HEK293 (cell line): ENCODE measurements around the gene OSBPL1A.

Source experiments
- BCL11B ChIP-seq: fragments of 450-650 bp; formaldehyde crosslinking; IDR thresholded peaks from 2 replicates; pipeline ENCODE4 v1.5.1; 2016; ENCODE audit warnings: low read depth, missing biosample characterization, missing genetic modification characterization
- GLI4 ChIP-seq: fragments of 450-650 bp; formaldehyde crosslinking; IDR thresholded peaks from 2 replicates; pipeline ENCODE4 v1.5.1; 2016; ENCODE audit warnings: missing biosample characterization, missing genetic modification characterization
- IKZF3 ChIP-seq: fragments of 450-650 bp; IDR thresholded peaks from 2 replicates; pipeline ENCODE4 v1.5.0; 2018; ENCODE audit warnings: missing biosample characterization, mild to moderate bottlenecking, missing genetic modification characterization, moderate library complexity
- KLF16 ChIP-seq: fragments of 450-650 bp; formaldehyde crosslinking; IDR thresholded peaks from 2 replicates; pipeline ENCODE4 v1.5.1; 2017; ENCODE audit warnings: missing biosample characterization, missing genetic modification characterization
- SP2 ChIP-seq: fragments of 450-650 bp; formaldehyde crosslinking; IDR thresholded peaks from 2 replicates; pipeline ENCODE4 v1.5.1; 2016; ENCODE audit warnings: missing biosample characterization, missing genetic modification characterization
- ZBTB17 ChIP-seq: fragments of 450-650 bp; formaldehyde crosslinking; IDR thresholded peaks from 2 replicates; pipeline ENCODE4 v1.5.1; 2016; ENCODE audit warnings: missing biosample characterization, missing genetic modification characterization
- ZBTB7A ChIP-seq: fragments of 450-650 bp; formaldehyde crosslinking; IDR thresholded peaks from 2 replicates; pipeline ENCODE4 v1.5.1; 2016; ENCODE audit warnings: low read depth, missing biosample characterization, missing genetic modification characterization
- ZEB2 ChIP-seq: fragments of 450-650 bp; formaldehyde crosslinking; IDR thresholded peaks from 2 replicates; pipeline ENCODE4 v1.5.1; 2016; ENCODE audit warnings: missing biosample characterization, missing genetic modification characterization
- ZFP37 ChIP-seq: fragments of 450-650 bp; formaldehyde crosslinking; IDR thresholded peaks from 2 replicates; pipeline ENCODE4 v1.5.1; 2016; ENCODE audit warnings: missing biosample characterization, missing genetic modification characterization
- ZIC2 ChIP-seq: fragments of 450-650 bp; formaldehyde crosslinking; IDR thresholded peaks from 2 replicates; pipeline ENCODE4 v1.5.1; 2016; ENCODE audit warnings: missing biosample characterization, missing genetic modification characterization
- ZNF10 ChIP-seq: fragments of 450-650 bp; formaldehyde crosslinking; IDR thresholded peaks from 2 replicates; pipeline ENCODE4 v1.5.1; 2017; ENCODE audit warnings: missing biosample characterization, missing genetic modification characterization
- ZNF112 ChIP-seq: fragments of 450-650 bp; formaldehyde crosslinking; IDR thresholded peaks from 2 replicates; pipeline ENCODE4 v1.5.0; 2017; ENCODE audit warnings: missing biosample characterization, missing genetic modification characterization
- ZNF138 ChIP-seq: fragments of 450-650 bp; formaldehyde crosslinking; IDR thresholded peaks from 2 replicates; pipeline ENCODE4 v1.5.1; 2016; ENCODE audit warnings: missing biosample characterization, missing genetic modification characterization, borderline replicate concordance
- ZNF174 ChIP-seq: fragments of 450-650 bp; formaldehyde crosslinking; IDR thresholded peaks from 2 replicates; pipeline ENCODE4 v1.5.0; 2017; ENCODE audit warnings: missing biosample characterization, mild to moderate bottlenecking, missing genetic modification characterization
- ZNF2 ChIP-seq: fragments of 450-650 bp; formaldehyde crosslinking; IDR thresholded peaks from 2 replicates; pipeline ENCODE4 v1.5.1; 2016; ENCODE audit warnings: missing biosample characterization, missing genetic modification characterization
- ZNF214 ChIP-seq: fragments of 450-650 bp; formaldehyde crosslinking; IDR thresholded peaks from 2 replicates; pipeline ENCODE4 v1.5.1; 2017; ENCODE audit warnings: missing biosample characterization, mild to moderate bottlenecking, missing genetic modification characterization, borderline replicate concordance
- ZNF223 ChIP-seq: fragments of 450-650 bp; formaldehyde crosslinking; IDR thresholded peaks from 2 replicates; pipeline ENCODE4 v1.5.1; 2016; ENCODE audit warnings: missing biosample characterization, missing genetic modification characterization
- ZNF274 ChIP-seq, 2 experiments: fragments of 200-500 bp in 1 of 2; fragments of 450-650 bp in 1 of 2; sonication (Bioruptor generic) in 1 of 2; formaldehyde crosslinking in 1 of 2; IDR thresholded peaks; 2 replicates each; pipeline versions ENCODE4 v1.5.1 to v1.6.1; 2014 to 2016; ENCODE audit warnings: borderline replicate concordance in 1 of 2, inconsistent platforms in 1 of 2, low read length in 1 of 2, missing biosample characterization in 1 of 2, missing genetic modification characterization in 1 of 2
- ZNF366 ChIP-seq: fragments of 450-650 bp; formaldehyde crosslinking; conservative IDR thresholded peaks from 2 replicates; pipeline ENCODE4 v1.5.1; 2016; ENCODE audit warnings: missing biosample characterization, missing genetic modification characterization
- ZNF404 ChIP-seq: fragments of 450-650 bp; formaldehyde crosslinking; IDR thresholded peaks from 2 replicates; pipeline ENCODE4 v1.5.1; 2017; ENCODE audit warnings: missing biosample characterization, missing genetic modification characterization
- ZNF473 ChIP-seq: fragments of 450-650 bp; formaldehyde crosslinking; IDR thresholded peaks from 2 replicates; pipeline ENCODE4 v1.5.1; 2017; ENCODE audit warnings: missing biosample characterization, missing genetic modification characterization
- ZNF560 ChIP-seq: fragments of 450-650 bp; formaldehyde crosslinking; IDR thresholded peaks from 2 replicates; pipeline ENCODE4 v1.5.1; 2017; ENCODE audit warnings: missing biosample characterization, missing genetic modification characterization, borderline replicate concordance
- ZNF600 ChIP-seq: fragments of 450-650 bp; formaldehyde crosslinking; IDR thresholded peaks from 2 replicates; pipeline ENCODE4 v1.5.1; 2016; ENCODE audit warnings: missing biosample characterization, missing genetic modification characterization
- ZNF610 ChIP-seq: fragments of 450-650 bp; formaldehyde crosslinking; IDR thresholded peaks from 2 replicates; pipeline ENCODE4 v1.5.1; 2016; ENCODE audit warnings: missing biosample characterization, missing genetic modification characterization, borderline replicate concordance
- ZNF660 ChIP-seq: fragments of 450-650 bp; IDR thresholded peaks from 2 replicates; pipeline ENCODE4 v1.5.1; 2018; ENCODE audit warnings: missing biosample characterization, mild to moderate bottlenecking, missing genetic modification characterization
- ZNF837 ChIP-seq: fragments of 450-650 bp; formaldehyde crosslinking; IDR thresholded peaks from 2 replicates; pipeline ENCODE4 v1.5.1; 2016; ENCODE audit warnings: missing biosample characterization, missing genetic modification characterization
- TF ChIP-seq, protein P1 (sequence below): fragments of 450-650 bp; formaldehyde crosslinking; IDR thresholded peaks from 2 replicates; pipeline ENCODE4 v1.5.1; 2017; ENCODE audit warnings: missing biosample characterization, missing genetic modification characterization
- TF ChIP-seq, protein P2 (sequence below): fragments of 450-650 bp; IDR thresholded peaks from 2 replicates; pipeline ENCODE4 v1.5.1; 2018; ENCODE audit warnings: missing biosample characterization, mild to moderate bottlenecking, missing genetic modification characterization
- TF ChIP-seq, protein P3 (sequence below): fragments of 450-650 bp; formaldehyde crosslinking; IDR thresholded peaks from 2 replicates; pipeline ENCODE4 v1.5.1; 2016; ENCODE audit warnings: missing biosample characterization, missing genetic modification characterization
- TF ChIP-seq, protein P4 (sequence below): fragments of 450-650 bp; formaldehyde crosslinking; IDR thresholded peaks from 2 replicates; pipeline ENCODE4 v1.5.1; 2016; ENCODE audit warnings: missing biosample characterization, missing genetic modification characterization
- TF ChIP-seq, protein P5 (sequence below): fragments of 450-650 bp; formaldehyde crosslinking; IDR thresholded peaks from 2 replicates; pipeline ENCODE4 v1.5.1; 2016; ENCODE audit warnings: missing biosample characterization, missing genetic modification characterization

Gene OSBPL1A

DNA sequence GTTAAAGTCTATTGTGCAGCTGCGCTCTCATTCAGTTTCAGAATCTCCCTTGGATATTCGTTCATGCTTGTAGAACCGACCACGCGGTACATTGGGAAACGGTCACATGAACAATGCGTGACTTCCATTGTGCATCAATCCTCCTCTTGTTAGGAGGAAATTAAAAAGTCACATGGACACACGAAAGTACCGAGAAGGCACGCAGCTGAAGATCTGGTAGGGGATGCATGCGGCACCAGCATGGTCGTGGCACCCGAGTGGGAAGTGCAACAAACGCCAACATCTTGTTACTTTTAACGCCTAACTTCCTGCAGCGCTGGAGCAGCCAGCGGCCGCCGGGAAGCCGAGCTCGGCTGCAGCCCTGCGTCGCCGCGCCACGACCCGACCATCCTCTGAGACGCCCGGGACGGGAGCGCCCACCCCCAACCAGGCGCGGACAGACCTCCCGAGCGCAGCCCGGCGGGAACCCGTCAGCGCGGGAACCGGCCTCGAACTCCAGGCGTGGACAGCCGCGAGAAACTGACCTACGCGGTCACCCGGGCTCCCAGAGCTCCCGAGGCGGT is 412 bp downstream of the OSBPL1A start (continued):
- TF ChIP-seq, protein P1, sequence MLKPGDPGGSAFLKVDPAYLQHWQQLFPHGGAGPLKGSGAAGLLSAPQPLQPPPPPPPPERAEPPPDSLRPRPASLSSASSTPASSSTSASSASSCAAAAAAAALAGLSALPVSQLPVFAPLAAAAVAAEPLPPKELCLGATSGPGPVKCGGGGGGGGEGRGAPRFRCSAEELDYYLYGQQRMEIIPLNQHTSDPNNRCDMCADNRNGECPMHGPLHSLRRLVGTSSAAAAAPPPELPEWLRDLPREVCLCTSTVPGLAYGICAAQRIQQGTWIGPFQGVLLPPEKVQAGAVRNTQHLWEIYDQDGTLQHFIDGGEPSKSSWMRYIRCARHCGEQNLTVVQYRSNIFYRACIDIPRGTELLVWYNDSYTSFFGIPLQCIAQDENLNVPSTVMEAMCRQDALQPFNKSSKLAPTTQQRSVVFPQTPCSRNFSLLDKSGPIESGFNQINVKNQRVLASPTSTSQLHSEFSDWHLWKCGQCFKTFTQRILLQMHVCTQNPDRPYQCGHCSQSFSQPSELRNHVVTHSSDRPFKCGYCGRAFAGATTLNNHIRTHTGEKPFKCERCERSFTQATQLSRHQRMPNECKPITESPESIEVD (tag by site-specific recombination): no peak
- TF ChIP-seq ZNF600 (tag by site-specific recombination) (peak; percentile 33; the same call in 1 of the 2 replicates), ZNF10 (tag by site-specific recombination) (no peak), ZNF404 (tag by site-specific recombination) (no peak), ZNF2 (tag by site-specific recombination) (0 out of 2 replicates have a peak, but pooled peaks have one; percentile 29), GLI4 (tag by site-specific recombination) (no peak), KLF16 (peak; percentile 16; the same call in 1 of the 2 replicates), ZBTB17 (tag by site-specific recombination) (peak; percentile 58; the same call in 1 of the 2 replicates), ZNF174 (tag by site-specific recombination) (no peak), BCL11B (tag by site-specific recombination) (no peak), ZNF473 (tag by site-specific recombination) (no peak), ZFP37 (tag by site-specific recombination) (no peak; the same call in 1 of the 2 replicates), ZEB2 (tag by site-specific recombination) (peak; percentile 49; the same call in 1 of the 2 replicates), ZNF366 (peak; percentile 32; the same call in 1 of the 2 replicates), ZNF223 (no peak), ZNF112 (tag by site-specific recombination) (no peak), SP2 (tag by site-specific recombination) (no peak), ZNF214 (tag by site-specific recombination) (no peak), ZNF837 (tag by site-specific recombination) (0 out of 2 replicates have a peak, but pooled peaks have one; percentile 9), ZBTB7A (tag by site-specific recombination) (no peak), ZIC2 (tag by site-specific recombination) (peak; percentile 78), ZNF138 (tag by site-specific recombination) (no peak), ZNF660 (tag by site-specific recombination) (peak; percentile 22), IKZF3 (peak; percentile 29; the same call in 1 of the 2 replicates), ZNF274 (IDR thresholded peaks at IDR 0.05; ENCODE audit: low read length) (no peak), ZNF274 (tag by site-specific recombination; IDR thresholded peaks at IDR 0.05; ENCODE audit: borderline replicate concordance) (no peak), ZNF560 (no peak), ZNF610 (0 out of 2 replicates have a peak, but pooled peaks have one; percentile 22)
- TF ChIP-seq, protein P2, sequence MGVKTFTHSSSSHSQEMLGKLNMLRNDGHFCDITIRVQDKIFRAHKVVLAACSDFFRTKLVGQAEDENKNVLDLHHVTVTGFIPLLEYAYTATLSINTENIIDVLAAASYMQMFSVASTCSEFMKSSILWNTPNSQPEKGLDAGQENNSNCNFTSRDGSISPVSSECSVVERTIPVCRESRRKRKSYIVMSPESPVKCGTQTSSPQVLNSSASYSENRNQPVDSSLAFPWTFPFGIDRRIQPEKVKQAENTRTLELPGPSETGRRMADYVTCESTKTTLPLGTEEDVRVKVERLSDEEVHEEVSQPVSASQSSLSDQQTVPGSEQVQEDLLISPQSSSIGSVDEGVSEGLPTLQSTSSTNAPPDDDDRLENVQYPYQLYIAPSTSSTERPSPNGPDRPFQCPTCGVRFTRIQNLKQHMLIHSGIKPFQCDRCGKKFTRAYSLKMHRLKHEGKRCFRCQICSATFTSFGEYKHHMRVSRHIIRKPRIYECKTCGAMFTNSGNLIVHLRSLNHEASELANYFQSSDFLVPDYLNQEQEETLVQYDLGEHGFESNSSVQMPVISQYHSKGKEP (tag by site-specific recombination): peak; percentile 77
- TF ChIP-seq, protein P3, sequence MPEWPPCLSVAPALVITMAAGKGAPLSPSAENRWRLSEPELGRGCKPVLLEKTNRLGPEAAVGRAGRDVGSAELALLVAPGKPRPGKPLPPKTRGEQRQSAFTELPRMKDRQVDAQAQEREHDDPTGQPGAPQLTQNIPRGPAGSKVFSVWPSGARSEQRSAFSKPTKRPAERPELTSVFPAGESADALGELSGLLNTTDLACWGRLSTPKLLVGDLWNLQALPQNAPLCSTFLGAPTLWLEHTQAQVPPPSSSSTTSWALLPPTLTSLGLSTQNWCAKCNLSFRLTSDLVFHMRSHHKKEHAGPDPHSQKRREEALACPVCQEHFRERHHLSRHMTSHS (tag by site-specific recombination): no peak
- TF ChIP-seq, protein P4, sequence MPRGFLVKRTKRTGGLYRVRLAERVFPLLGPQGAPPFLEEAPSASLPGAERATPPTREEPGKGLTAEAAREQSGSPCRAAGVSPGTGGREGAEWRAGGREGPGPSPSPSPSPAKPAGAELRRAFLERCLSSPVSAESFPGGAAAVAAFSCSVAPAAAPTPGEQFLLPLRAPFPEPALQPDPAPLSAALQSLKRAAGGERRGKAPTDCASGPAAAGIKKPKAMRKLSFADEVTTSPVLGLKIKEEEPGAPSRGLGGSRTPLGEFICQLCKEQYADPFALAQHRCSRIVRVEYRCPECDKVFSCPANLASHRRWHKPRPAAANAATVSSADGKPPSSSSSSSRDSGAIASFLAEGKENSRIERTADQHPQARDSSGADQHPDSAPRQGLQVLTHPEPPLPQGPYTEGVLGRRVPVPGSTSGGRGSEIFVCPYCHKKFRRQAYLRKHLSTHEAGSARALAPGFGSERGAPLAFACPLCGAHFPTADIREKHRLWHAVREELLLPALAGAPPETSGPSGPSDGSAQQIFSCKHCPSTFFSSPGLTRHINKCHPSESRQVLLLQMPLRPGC (tag by site-specific recombination): no peak
- TF ChIP-seq, protein P5, sequence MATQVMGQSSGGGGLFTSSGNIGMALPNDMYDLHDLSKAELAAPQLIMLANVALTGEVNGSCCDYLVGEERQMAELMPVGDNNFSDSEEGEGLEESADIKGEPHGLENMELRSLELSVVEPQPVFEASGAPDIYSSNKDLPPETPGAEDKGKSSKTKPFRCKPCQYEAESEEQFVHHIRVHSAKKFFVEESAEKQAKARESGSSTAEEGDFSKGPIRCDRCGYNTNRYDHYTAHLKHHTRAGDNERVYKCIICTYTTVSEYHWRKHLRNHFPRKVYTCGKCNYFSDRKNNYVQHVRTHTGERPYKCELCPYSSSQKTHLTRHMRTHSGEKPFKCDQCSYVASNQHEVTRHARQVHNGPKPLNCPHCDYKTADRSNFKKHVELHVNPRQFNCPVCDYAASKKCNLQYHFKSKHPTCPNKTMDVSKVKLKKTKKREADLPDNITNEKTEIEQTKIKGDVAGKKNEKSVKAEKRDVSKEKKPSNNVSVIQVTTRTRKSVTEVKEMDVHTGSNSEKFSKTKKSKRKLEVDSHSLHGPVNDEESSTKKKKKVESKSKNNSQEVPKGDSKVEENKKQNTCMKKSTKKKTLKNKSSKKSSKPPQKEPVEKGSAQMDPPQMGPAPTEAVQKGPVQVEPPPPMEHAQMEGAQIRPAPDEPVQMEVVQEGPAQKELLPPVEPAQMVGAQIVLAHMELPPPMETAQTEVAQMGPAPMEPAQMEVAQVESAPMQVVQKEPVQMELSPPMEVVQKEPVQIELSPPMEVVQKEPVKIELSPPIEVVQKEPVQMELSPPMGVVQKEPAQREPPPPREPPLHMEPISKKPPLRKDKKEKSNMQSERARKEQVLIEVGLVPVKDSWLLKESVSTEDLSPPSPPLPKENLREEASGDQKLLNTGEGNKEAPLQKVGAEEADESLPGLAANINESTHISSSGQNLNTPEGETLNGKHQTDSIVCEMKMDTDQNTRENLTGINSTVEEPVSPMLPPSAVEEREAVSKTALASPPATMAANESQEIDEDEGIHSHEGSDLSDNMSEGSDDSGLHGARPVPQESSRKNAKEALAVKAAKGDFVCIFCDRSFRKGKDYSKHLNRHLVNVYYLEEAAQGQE (tag by site-specific recombination): 0 out of 2 replicates have a peak, but pooled peaks have one; percentile 27
